ENCODE results near the gene CARHSP1.
"Not testable (repeated sequence)": the region's sequence is repeated elsewhere in the genome, so short reads cannot be mapped to it uniquely, and the experiment has no call there.

Gene CARHSP1

GRCh38 chr16:8853150-8853549, 15.7 kb downstream of the CARHSP1 start:
- DNase-seq, result no peak

GRCh38 chr16:8852534-8852933, 16.3 kb downstream of the CARHSP1 start:
- no peak for DNase-seq

GRCh38 chr16:8851761-8852403, 16.9 kb downstream of the CARHSP1 start:
- no peak for DNase-seq

- DNase-seq, result no peak
Observed at GRCh38 chr16:8850279-8850885, 18.4 kb downstream of the CARHSP1 start.

GRCh38 chr16:8849411-8850011, 19.3 kb downstream of the CARHSP1 start:
- DNase-seq, result no peak

- no peak for DNase-seq
Observed at GRCh38 chr16:8848939-8849391, 19.8 kb downstream of the CARHSP1 start.

- DNase-seq, result no peak
Observed at GRCh38 chr16:8848231-8848938, 20.4 kb downstream of the CARHSP1 start.

- no peak for DNase-seq
Observed at GRCh38 chr16:8847623-8848022, 21.2 kb downstream of the CARHSP1 start.

- DNase-seq, result no peak
Observed at GRCh38 chr16:8847145-8847544, 21.7 kb downstream of the CARHSP1 start.

GRCh38 chr16:8846401-8846932, 22.3 kb downstream of the CARHSP1 start:
- no peak for DNase-seq

- DNase-seq, result no peak
Observed at GRCh38 chr16:8845699-8846298, 23.0 kb downstream of the CARHSP1 start.

GRCh38 chr16:8843296-8843695, 25.5 kb downstream of the CARHSP1 start:
- DNase-seq, result not testable (repeated sequence)

- DNase-seq, result not testable (repeated sequence)
Observed at GRCh38 chr16:8842016-8842415, 26.8 kb downstream of the CARHSP1 start.

GRCh38 chr16:8837594-8837993, 31.2 kb downstream of the CARHSP1 start:
- not testable (repeated sequence) for DNase-seq

GRCh38 chr16:8836797-8837196, 32.0 kb downstream of the CARHSP1 start:
- DNase-seq, result not testable (repeated sequence)

- no peak for DNase-seq
Observed at GRCh38 chr16:8832717-8833105, 36.1 kb downstream of the CARHSP1 start.

GRCh38 chr16:8831871-8832716, 36.7 kb downstream of the CARHSP1 start:
- no peak for DNase-seq

GRCh38 chr16:8831450-8831849, 37.4 kb downstream of the CARHSP1 start:
- DNase-seq, result no peak

GRCh38 chr16:8828541-8829165, 40.2 kb downstream of the CARHSP1 start:
- no peak for DNase-seq

- DNase-seq, result no peak
Observed at GRCh38 chr16:8826278-8826879, 42.4 kb downstream of the CARHSP1 start.

GRCh38 chr16:8822403-8822802, 46.4 kb downstream of the CARHSP1 start:
- no peak for DNase-seq
